SK-N-SH treated with all-trans-retinoic acid at 6 μM for 48 hours (cell line): Measurements from ENCODE around the gene TSNAXIP1.

Experiments
- ARNTL ChIP-seq: fragments of 450-650 bp; formaldehyde crosslinking; IDR thresholded peaks from 2 replicates; pipeline ENCODE4 v1.5.0; 2020; ENCODE audit warnings: low read depth, mild to moderate bottlenecking, moderate library complexity, borderline replicate concordance
- CREB5 ChIP-seq: fragments of 250-450 bp; sonication (Bioruptor Pico); IDR thresholded peaks from 2 replicates; pipeline ENCODE4 v1.5.1; 2020; ENCODE audit warnings: low read depth, mild to moderate bottlenecking, moderate library complexity
- CSDC2 ChIP-seq: fragments of 250-450 bp; sonication (Bioruptor Pico); IDR thresholded peaks from 2 replicates; pipeline ENCODE4 v1.5.0; 2020; ENCODE audit warnings: mild to moderate bottlenecking, moderate library complexity
- ESRRG ChIP-seq: fragments of 250-450 bp; sonication (Bioruptor Pico); IDR thresholded peaks from 2 replicates; pipeline ENCODE4 v1.6.1; 2021; ENCODE audit warnings: mild to moderate bottlenecking
- ISL1 ChIP-seq: fragments of 250-450 bp; sonication (Bioruptor Pico); IDR thresholded peaks from 2 replicates; pipeline ENCODE4 v2.1.2; 2022; ENCODE audit warnings: mild to moderate bottlenecking, moderate library complexity
- OSR1 ChIP-seq: fragments of 250-450 bp; sonication (Bioruptor Pico); IDR thresholded peaks from 2 replicates; pipeline ENCODE4 v1.8.0; 2022; ENCODE audit warnings: moderate library complexity, mild to moderate bottlenecking, inconsistent platforms
- PATZ1 ChIP-seq: fragments of 250-450 bp; sonication (Bioruptor Pico); IDR thresholded peaks from 2 replicates; pipeline ENCODE4 v1.8.0; 2020; ENCODE audit warnings: mild to moderate bottlenecking, moderate library complexity, borderline replicate concordance
- RARB ChIP-seq: fragments of 250-450 bp; sonication (Bioruptor Pico); IDR thresholded peaks from 2 replicates; pipeline ENCODE4 v1.8.0; 2021; ENCODE audit warnings: mild to moderate bottlenecking, moderate library complexity
- SNAI2 ChIP-seq: fragments of 250-450 bp; sonication (Bioruptor Pico); IDR thresholded peaks from 2 replicates; pipeline ENCODE4 v1.5.0; 2020; ENCODE audit warnings: mild to moderate bottlenecking, moderate library complexity
- TOX ChIP-seq: fragments of 250-450 bp; sonication (Bioruptor Pico); IDR thresholded peaks from 2 replicates; pipeline ENCODE4 v1.8.0; 2021; ENCODE audit warnings: mild to moderate bottlenecking, moderate library complexity, borderline replicate concordance
- TSHZ2 ChIP-seq: fragments of 250-450 bp; sonication (Bioruptor Pico); IDR thresholded peaks from 2 replicates; pipeline ENCODE4 v1.5.0; 2020; ENCODE audit warnings: mild to moderate bottlenecking, moderate library complexity
- ZFP30 ChIP-seq: fragments of 450-650 bp; formaldehyde crosslinking; IDR thresholded peaks from 2 replicates; pipeline ENCODE4 v1.5.0; 2022; ENCODE audit warnings: mild to moderate bottlenecking, moderate library complexity
- ZNF70 ChIP-seq: fragments of 450-650 bp; formaldehyde crosslinking; IDR thresholded peaks from 2 replicates; pipeline ENCODE4 v1.5.0; 2020; ENCODE audit warnings: mild to moderate bottlenecking, moderate library complexity

- TF ChIP-seq PATZ1 (no peak), ZFP30 (no peak), ZNF70 (CRISPR knock-in tag) (no peak), ISL1 (CRISPR knock-in tag) (no peak), TOX (CRISPR knock-in tag) (no peak), RARB (CRISPR knock-in tag) (no peak), ESRRG (CRISPR knock-in tag) (no peak), ARNTL (CRISPR knock-in tag) (no peak), SNAI2 (CRISPR knock-in tag) (no peak), OSR1 (CRISPR knock-in tag) (no peak), CSDC2 (CRISPR knock-in tag) (no peak), CREB5 (CRISPR knock-in tag) (no peak), TSHZ2 (CRISPR knock-in tag) (no peak)
Observed at GRCh38 chr16:67864594-67864993, 57.9 kb downstream of the TSNAXIP1 start.
